ENCODE results near the gene RAD51B. TPM values are rescaled to one million over a fixed set of nuclear protein-coding genes. Genes with fewer than 3 reads are reported as not detected.
"Not testable (repeated sequence)": the region's sequence is repeated elsewhere in the genome, so short reads cannot be mapped to it uniquely, and the experiment has no call there.

Gene RAD51B
- total RNA-seq, 1 donor: 22.4 TPM

- no peak for DNase-seq (ENCODE audit: low read depth in 2 of 3, low spot score in 2 of 3)
These were observed 122.6 kb downstream of the RAD51B start for GRCh38 chr14:67942080-67942710.

DNA sequence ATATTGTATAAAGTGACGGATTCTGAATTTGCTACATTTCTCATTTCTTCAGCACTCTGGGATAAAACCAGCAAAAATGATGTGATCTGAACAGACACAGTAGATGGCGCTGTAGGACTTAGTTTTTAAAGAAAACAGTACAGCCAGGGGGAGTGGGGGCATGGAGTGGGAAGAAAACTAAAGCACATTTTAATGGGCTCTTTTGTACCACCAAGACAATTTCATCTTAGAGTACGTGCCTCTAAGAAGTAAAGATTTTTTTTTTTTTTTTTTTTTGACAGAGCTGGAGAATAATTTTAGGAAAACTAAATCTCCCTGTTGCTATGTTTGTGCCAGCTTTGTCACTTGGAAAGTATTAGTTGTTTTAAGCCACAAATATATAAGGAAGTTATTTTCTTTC is 124.4 kb downstream of the RAD51B start:
- peak; percentile 14 to 92 (median 81) for DNase-seq (ENCODE audit: low read depth in 2 of 3, low spot score in 2 of 3)

DNA sequence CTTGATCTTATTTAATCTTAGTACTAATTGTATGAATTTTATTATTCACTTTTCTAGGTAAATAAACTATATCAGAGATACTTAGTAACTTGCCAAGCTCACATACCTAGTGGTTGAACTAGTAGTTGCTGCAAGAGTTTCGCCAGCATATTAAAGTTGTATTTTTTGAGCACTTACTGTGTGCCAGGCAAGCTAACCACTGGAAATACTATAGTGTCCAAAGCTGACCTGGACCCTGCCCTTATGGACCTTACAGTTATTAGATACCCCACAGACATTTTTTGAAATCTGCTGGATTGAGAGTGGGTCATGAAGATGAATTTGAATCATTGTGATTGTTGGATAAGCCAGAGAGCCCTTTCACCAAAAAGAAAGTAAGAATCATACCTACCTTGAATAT is 125.0 kb downstream of the RAD51B start:
- no peak for DNase-seq (ENCODE audit: low read depth in 2 of 3, low spot score in 2 of 3)

DNA sequence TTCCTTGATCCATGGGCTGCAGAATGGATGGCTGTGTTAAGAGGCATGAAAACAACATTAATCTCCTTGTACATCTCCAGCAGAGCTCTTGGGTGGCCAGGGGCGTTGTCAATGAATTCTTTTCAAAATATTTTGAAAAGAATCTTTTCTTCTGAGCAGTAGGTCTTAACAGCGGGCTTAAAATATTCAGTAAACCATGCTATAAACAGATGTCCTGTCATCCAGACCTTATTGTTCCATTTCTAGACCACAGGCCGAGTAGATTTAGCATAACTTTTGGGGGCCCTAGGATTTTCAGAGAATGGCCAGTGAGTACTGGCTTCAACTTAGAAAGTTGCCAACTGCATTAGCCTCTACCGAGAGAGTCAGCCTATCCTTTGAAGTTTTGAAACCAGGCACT is 130.2 kb downstream of the RAD51B start:
- no peak for DNase-seq (ENCODE audit: low read depth in 2 of 3, low spot score in 2 of 3)

DNA sequence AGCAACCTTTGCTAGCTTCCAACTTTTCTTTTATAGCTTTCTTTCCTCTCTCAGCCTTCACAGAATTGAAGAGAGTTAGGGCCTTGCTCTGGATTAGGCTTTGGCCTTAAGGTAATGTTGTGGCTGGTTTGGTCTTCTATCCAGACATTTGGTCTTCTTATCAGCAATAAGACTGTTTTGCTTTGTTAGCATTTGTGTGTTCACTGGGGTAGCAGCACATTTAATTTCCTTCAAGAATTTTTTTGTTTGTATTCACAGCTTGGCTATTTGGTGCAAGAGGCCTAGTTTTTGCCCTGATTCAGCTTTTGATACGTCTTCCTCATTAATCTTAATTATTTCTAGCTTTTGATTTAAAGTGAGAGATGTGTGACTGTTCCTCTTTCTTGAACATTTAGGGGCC is 130.8 kb downstream of the RAD51B start:
- DNase-seq (ENCODE audit: low read depth in 2 of 3, low spot score in 2 of 3): no peak

GRCh38 chr14:67951529-67952135 is 132.1 kb downstream of the RAD51B start:
- DNase-seq (ENCODE audit: low read depth in 2 of 3, low spot score in 2 of 3): no peak

- no peak for DNase-seq (ENCODE audit: low read depth in 2 of 3, low spot score in 2 of 3)
These were observed 132.8 kb downstream of the RAD51B start for GRCh38 chr14:67952381-67952780.

GRCh38 chr14:67952786-67953185 is 133.2 kb downstream of the RAD51B start:
- no peak for DNase-seq (ENCODE audit: low read depth in 2 of 3, low spot score in 2 of 3)

- no peak for DNase-seq (ENCODE audit: low read depth in 2 of 3, low spot score in 2 of 3)
These were observed 135.7 kb downstream of the RAD51B start for GRCh38 chr14:67955261-67955660.

DNA sequence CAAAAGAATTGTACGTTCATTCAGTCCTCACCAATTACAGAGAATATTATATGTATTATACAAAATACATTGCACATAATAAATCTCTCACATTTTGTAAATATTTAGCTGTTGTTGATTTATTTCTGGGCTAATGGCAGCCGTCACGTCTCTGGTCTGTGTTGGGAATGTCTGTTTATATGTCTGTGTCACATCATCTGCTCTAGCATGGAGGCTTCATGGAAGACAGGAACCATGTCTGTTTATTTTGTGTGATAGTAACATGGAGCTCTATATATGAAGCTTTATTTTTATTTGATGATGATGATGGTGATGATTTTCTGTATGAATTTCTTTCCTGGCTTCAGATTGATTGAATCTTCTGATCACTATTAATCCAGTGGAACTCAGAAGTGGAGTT is 138.4 kb downstream of the RAD51B start:
- no peak for DNase-seq (ENCODE audit: low read depth in 2 of 3, low spot score in 2 of 3)

DNA sequence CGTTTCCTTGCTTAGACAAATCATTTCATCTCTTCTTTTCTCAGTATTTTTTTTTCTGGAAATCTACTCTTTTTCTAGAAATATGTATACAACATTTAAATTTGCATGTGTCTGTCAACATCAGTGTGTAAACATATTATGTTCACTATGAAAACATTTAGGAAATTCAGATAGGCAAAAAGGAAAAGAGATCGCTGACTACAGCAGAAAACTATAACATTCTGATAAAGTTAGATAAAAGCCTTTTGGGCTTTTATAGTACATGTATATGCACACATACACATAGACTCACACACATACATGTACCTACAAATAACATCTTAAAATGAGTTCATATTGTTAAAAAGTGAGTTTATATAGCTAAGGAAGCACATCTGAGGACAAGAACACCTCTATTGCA is 142.1 kb downstream of the RAD51B start:
- no peak for DNase-seq (ENCODE audit: low read depth in 2 of 3, low spot score in 2 of 3)

GRCh38 chr14:67962215-67962644 is 142.7 kb downstream of the RAD51B start:
- DNase-seq (ENCODE audit: low read depth in 2 of 3, low spot score in 2 of 3): peak in 2 of 3 donors; percentile 45 to 85

GRCh38 chr14:67963545-67963944 is 144.0 kb downstream of the RAD51B start:
- DNase-seq (ENCODE audit: low read depth in 2 of 3, low spot score in 2 of 3): no peak

DNA sequence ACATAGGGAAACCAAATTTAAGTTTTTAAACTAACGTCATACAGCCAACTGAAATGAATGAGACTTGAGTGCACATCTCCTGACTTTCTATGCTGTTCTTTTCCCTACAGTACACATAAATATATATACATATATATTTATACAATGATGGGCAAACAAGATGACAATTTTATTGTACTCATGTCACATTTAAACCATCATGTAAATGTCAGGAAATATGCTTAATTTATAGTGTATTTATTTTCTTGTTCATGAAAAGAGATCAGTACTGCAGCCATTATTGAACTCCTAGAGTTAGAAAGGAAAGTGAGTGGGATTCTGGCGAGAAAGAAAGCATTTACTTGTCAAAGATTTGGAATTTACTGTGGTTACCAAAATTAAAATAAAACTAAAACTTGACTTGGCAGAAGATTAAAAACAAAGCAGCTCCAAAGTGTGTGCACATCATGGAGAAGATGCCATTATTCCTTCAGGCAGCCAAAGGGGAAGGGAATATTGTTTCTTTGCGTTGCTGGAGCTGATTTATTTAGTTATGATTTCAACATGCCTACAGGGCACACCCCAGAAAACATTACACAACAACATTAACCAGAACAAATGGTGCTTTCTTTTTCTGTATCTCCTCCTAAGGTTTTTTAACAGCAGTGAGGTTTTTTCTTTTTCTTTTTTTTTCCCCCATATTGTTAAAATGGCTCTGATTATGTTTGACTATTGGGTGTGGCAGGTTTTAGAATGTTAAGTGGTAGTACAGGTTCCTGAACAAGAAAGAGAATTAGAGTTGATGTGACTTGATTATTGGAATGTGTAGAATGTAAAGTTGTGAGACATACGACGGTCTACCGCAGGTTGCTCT is 144.6 kb downstream of the RAD51B start:
- DNase-seq (ENCODE audit: low read depth in 2 of 3, low spot score in 2 of 3): no peak

DNA sequence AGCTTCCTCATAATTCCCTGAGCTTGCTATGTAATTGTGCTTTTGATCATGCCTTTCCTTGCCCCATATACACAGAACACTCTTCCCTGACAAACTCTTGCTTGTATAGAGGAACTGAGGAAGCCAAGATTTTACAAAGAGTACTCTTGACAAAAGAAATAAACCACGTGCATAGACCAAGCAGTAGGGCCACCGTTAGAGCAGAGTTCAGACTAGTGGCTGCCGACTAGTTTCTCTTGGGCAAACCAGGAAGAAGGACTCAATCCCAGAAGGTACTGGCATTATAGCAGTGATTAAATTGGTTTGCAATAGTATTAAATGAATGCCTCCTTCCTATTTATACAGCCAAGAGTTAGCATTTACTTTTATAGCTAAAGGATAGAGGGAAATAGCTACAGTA is 146.1 kb downstream of the RAD51B start:
- no peak for DNase-seq (ENCODE audit: low read depth in 2 of 3, low spot score in 2 of 3)

DNA sequence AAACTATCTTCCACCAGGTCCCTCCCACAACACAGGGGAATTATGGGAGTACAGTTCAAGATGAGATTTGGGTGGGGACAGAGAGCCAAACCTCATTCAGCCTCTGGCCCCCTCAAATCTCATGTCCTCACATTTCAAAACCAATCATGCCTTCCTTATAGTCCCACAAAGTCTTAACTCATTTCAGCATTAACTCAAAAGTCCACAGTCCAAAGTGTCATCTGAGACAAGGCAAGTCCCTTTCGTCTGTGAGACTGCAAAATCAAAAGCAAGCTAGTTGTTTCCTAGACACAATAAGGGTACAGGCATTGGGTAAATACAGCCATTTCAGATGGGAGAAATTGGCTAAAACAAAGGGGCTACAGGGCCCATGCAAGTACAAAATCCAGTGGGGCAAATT is 147.6 kb downstream of the RAD51B start:
- DNase-seq (ENCODE audit: low read depth in 2 of 3, low spot score in 2 of 3): no peak

GRCh38 chr14:67967970-67968369 is 148.4 kb downstream of the RAD51B start:
- not testable (repeated sequence) for DNase-seq (ENCODE audit: low read depth in 2 of 3, low spot score in 2 of 3)

DNA sequence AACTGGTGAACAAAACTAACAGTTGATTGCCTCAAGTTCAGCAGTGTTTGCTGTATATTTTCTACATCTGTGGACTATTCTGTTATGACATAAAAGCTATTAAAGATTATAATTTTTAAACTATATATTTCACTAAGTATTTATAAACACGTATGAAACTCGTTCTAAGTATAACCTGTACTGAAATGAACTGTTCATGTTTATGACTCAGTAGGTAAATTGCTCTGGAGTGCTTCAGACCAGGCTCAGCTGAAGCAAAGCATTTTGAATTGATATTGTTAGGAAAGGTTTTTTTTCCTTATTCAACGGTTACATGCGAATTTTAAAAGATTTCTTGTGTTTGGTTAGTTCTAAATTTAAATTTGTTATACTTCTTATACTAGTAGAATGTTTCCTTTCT is 151.3 kb downstream of the RAD51B start:
- DNase-seq (ENCODE audit: low read depth in 2 of 3, low spot score in 2 of 3): no peak

DNA sequence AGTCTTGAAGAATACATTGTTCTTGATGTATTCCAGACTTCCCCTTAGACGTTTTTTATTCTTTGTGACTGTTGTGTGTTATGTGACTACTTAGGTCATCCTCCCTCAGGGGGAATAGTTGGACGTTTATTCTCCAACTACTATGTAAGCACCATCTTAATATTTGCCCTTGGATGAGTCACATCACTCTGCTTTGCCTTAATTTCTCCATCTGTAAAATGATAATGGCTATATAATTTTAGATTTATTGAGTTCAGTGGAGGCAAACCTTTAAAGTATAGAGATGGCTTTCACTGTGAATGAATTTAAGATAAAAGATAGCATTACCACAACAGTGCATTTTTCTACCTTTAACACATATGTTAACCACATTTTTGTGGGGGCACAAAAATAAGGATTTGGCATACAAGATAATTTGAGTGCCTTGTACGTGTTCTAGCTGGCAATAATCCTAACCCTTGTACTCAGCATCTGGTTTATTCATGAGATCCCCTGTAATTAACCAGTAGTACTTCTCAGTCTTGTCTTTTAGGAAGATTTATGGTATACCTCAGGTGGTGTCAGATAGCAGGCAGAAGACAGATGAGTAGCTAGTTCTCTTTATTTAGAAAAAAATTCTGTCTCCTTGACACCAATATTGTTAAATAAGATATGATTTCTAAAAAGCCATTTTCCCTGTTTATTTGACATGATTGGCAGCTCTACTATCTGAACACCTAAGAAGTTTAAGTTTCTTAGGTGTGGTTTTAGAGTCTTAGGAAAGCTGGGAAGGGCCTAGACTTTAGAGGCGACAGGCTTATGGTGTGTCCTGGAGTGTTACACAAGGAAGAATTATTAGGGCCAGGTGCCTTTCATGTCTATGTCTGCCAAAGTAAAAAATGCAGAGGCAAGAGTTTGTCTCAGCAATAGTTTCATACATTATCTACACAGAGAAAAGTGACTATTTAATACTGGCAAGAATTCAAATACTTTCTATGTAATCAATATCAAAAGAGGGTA is 152.3 kb downstream of the RAD51B start:
- peak in 1 of 3 donors; percentile 19 for DNase-seq (ENCODE audit: low read depth in 2 of 3, low spot score in 2 of 3)

- no peak for DNase-seq (ENCODE audit: low read depth in 2 of 3, low spot score in 2 of 3)
These were observed 153.9 kb downstream of the RAD51B start for GRCh38 chr14:67973436-67973835.

- DNase-seq (ENCODE audit: low read depth in 2 of 3, low spot score in 2 of 3): no peak
These were observed 155.9 kb downstream of the RAD51B start for GRCh38 chr14:67975470-67975869.

Data from hematopoietic multipotent progenitor cell (in vitro differentiated cells).